ENCODE measurements around the gene CCBE1.

CCBE1 gene

GRCh38 chr18:59565957-59566356, 131.3 kb downstream of the CCBE1 start:
- no peak for DNase-seq

GRCh38 chr18:59564561-59564960, 132.7 kb downstream of the CCBE1 start:
- DNase-seq = no peak

GRCh38 chr18:59563176-59563785, 133.9 kb downstream of the CCBE1 start:
- DNase-seq = no peak

- no peak for DNase-seq
Measured at GRCh38 chr18:59562751-59563150, 134.5 kb downstream of the CCBE1 start.

- DNase-seq = no peak
Measured at GRCh38 chr18:59561612-59562011, 135.6 kb downstream of the CCBE1 start.

GRCh38 chr18:59560556-59560955, 136.7 kb downstream of the CCBE1 start:
- no peak for DNase-seq

GRCh38 chr18:59559528-59559927, 137.7 kb downstream of the CCBE1 start:
- no peak for DNase-seq

- no peak for DNase-seq
Measured at GRCh38 chr18:59555995-59556659, 141.1 kb downstream of the CCBE1 start.

- no peak for DNase-seq
Measured at GRCh38 chr18:59554796-59555335, 142.4 kb downstream of the CCBE1 start.

- no peak for DNase-seq
Measured at GRCh38 chr18:59553273-59553870, 143.9 kb downstream of the CCBE1 start.

- no peak for DNase-seq
Measured at GRCh38 chr18:59551902-59552635, 145.2 kb downstream of the CCBE1 start.

- no peak for DNase-seq
Measured at GRCh38 chr18:59550174-59550516, 147.1 kb downstream of the CCBE1 start.

- no peak for DNase-seq
Measured at GRCh38 chr18:59549503-59550173, 147.6 kb downstream of the CCBE1 start.

GRCh38 chr18:59547581-59548182, 149.5 kb downstream of the CCBE1 start:
- no peak for DNase-seq

GRCh38 chr18:59546188-59546587, 151.0 kb downstream of the CCBE1 start:
- no peak for DNase-seq

- DNase-seq = no peak
Measured at GRCh38 chr18:59540780-59541179, 156.4 kb downstream of the CCBE1 start.

- no peak for DNase-seq
Measured at GRCh38 chr18:59540346-59540745, 156.9 kb downstream of the CCBE1 start.

GRCh38 chr18:59539108-59539507, 158.1 kb downstream of the CCBE1 start:
- DNase-seq = no peak

- DNase-seq = no peak
Measured at GRCh38 chr18:59537579-59537978, 159.6 kb downstream of the CCBE1 start.

GRCh38 chr18:59536166-59536565, 161.1 kb downstream of the CCBE1 start:
- no peak for DNase-seq

- DNase-seq = no peak
Measured at GRCh38 chr18:59535055-59535454, 162.2 kb downstream of the CCBE1 start.

- no peak for DNase-seq
Measured at GRCh38 chr18:59528866-59529265, 168.4 kb downstream of the CCBE1 start.
